GM23338 (cell line): ENCODE data around the gene MYO1E. TPM values are rescaled to one million over a fixed set of nuclear protein-coding genes. Genes with fewer than 3 reads are reported as not detected.

ENCODE experiments used
- ATAC-seq: fragments of 200-7000 bp; cut with Tn5 transposase; 3 replicates; pipeline ENCODE4 v1.9.1; 2020
- DNase-seq: peaks from one replicate; pipeline ENCODE4 v3.0.0-alpha.2; 2015; ENCODE audit warnings: low spot score
- H2AFZ ChIP-seq: fragments of 200-600 bp; sonication (generic); 2 replicates; pipeline ENCODE4 v1.8.0; 2016; ENCODE audit warnings: antibody characterized with exemption, mild to moderate bottlenecking, moderate library complexity
- H3F3A ChIP-seq: fragments of 200-600 bp; sonication (generic); replicated peaks from 2 replicates; pipeline ENCODE4 v1.8.0; 2017; ENCODE audit warnings: antibody characterized with exemption, mixed run types, low read depth
- H3K27ac ChIP-seq: fragments of 200-600 bp; sonication (generic); 2 replicates; pipeline ENCODE4 v1.6.1; 2016; ENCODE audit warnings: low read depth
- H3K27me3 ChIP-seq: fragments of 200-600 bp; sonication (generic); 2 replicates; pipeline ENCODE4 v1.8.0; 2016; ENCODE audit warnings: mild to moderate bottlenecking, mixed run types, moderate library complexity; ENCODE audit not compliant: insufficient read depth
- H3K36me3 ChIP-seq: fragments of 200-600 bp; sonication (generic); 2 replicates; pipeline ENCODE4 v1.8.0; 2016; ENCODE audit warnings: mild to moderate bottlenecking; ENCODE audit not compliant: insufficient read depth
- H3K4me1 ChIP-seq: fragments of 200-600 bp; sonication (generic); 2 replicates; pipeline ENCODE4 v1.8.0; 2016; ENCODE audit warnings: mild to moderate bottlenecking, moderate library complexity; ENCODE audit not compliant: insufficient read depth
- H3K4me2 ChIP-seq: fragments of 200-600 bp; sonication (generic); 2 replicates; pipeline ENCODE4 v1.7.1; 2017; ENCODE audit warnings: mixed run types
- H3K4me3 ChIP-seq: fragments of 200-600 bp; sonication (generic); 2 replicates; pipeline ENCODE4 v1.6.1; 2016; ENCODE audit warnings: mixed run types
- H3K79me2 ChIP-seq: fragments of 200-600 bp; sonication (generic); replicated peaks from 2 replicates; pipeline ENCODE4 v1.8.0; 2017; ENCODE audit warnings: mild to moderate bottlenecking; ENCODE audit not compliant: insufficient read depth
- H3K9me2 ChIP-seq: fragments of 200-600 bp; sonication (generic); 2 replicates; pipeline ENCODE4 v1.8.0; 2017; ENCODE audit not compliant: insufficient read depth
- H4K20me1 ChIP-seq: fragments of 200-600 bp; sonication (generic); replicated peaks from 2 replicates; pipeline ENCODE4 v1.8.0; 2017; ENCODE audit warnings: mild to moderate bottlenecking; ENCODE audit not compliant: insufficient read depth
- H3K27ac Mint-ChIP-seq: 2 replicates; pipeline ENCODE4 v1.8.0; 2020; ENCODE audit warnings: inconsistent platforms, mild to moderate bottlenecking, moderate library complexity, mixed read lengths
- H3K27me3 Mint-ChIP-seq: 3 replicates; pipeline ENCODE4 v1.8.0; 2022; ENCODE audit warnings: low read depth, mild to moderate bottlenecking, moderate library complexity, mixed read lengths, inconsistent platforms; ENCODE audit not compliant: insufficient read depth, poor library complexity
- H3K36me3 Mint-ChIP-seq: 3 replicates; pipeline ENCODE4 v1.8.0; 2021; ENCODE audit warnings: low read depth, mild to moderate bottlenecking, inconsistent platforms, moderate library complexity, mixed read lengths
- H3K4me1 Mint-ChIP-seq: 3 replicates; pipeline ENCODE4 v1.8.0; 2020; ENCODE audit warnings: mild to moderate bottlenecking, inconsistent platforms, mixed read lengths
- H3K4me3 Mint-ChIP-seq: 3 replicates; pipeline ENCODE4 v1.8.0; 2021; ENCODE audit warnings: moderate library complexity, mild to moderate bottlenecking, inconsistent platforms, mixed read lengths
- H3K9me3 Mint-ChIP-seq: 3 replicates; pipeline ENCODE4 v1.8.0; 2020; ENCODE audit warnings: moderate library complexity, mild to moderate bottlenecking, inconsistent platforms, mixed read lengths
- CREB1 ChIP-seq: fragments of 250-450 bp; sonication (Bioruptor Pico); IDR thresholded peaks from 2 replicates; pipeline ENCODE4 v1.5.0; 2020; ENCODE audit warnings: low read depth, mild to moderate bottlenecking, moderate library complexity
- CTCF ChIP-seq, 2 experiments: fragments of 200-600 bp in 1 of 2; sonication (generic) in 1 of 2; conservative IDR thresholded peaks; 2 replicates each; pipeline versions ENCODE4 v1.5.1 to v1.6.1; 2016 to 2017; ENCODE audit warnings: antibody characterized with exemption in 2 of 2, low read depth in 2 of 2, mild to moderate bottlenecking in 2 of 2, moderate library complexity in 1 of 2
- EZH2 ChIP-seq: fragments of 200-600 bp; sonication (generic); IDR thresholded peaks from one replicate; pipeline ENCODE4 v1.8.0; 2017; ENCODE audit warnings: antibody characterized with exemption, mild to moderate bottlenecking, low read depth; ENCODE audit not compliant: unreplicated experiment
- EZH2phosphoT487 ChIP-seq: fragments of 200-600 bp; sonication (generic); IDR thresholded peaks from one replicate; pipeline ENCODE4 v1.8.1; 2018; ENCODE audit warnings: antibody characterized with exemption; ENCODE audit not compliant: unreplicated experiment
- JUNB ChIP-seq: IDR thresholded peaks from one replicate; pipeline ENCODE4 v1.6.1; 2016; ENCODE audit warnings: antibody characterized with exemption; ENCODE audit not compliant: unreplicated experiment
- ZNF114 ChIP-seq: fragments of 250-450 bp; sonication (Bioruptor Pico); IDR thresholded peaks from 2 replicates; pipeline ENCODE4 v1.5.0; 2020; ENCODE audit warnings: mild to moderate bottlenecking, moderate library complexity
- ZNF331 ChIP-seq: fragments of 250-450 bp; sonication (Bioruptor Pico); IDR thresholded peaks from 2 replicates; pipeline ENCODE4 v1.5.0; 2020; ENCODE audit warnings: low read depth, mild to moderate bottlenecking, moderate library complexity
- ZNF462 ChIP-seq: fragments of 250-450 bp; sonication (Bioruptor Pico); IDR thresholded peaks from 2 replicates; pipeline ENCODE4 v1.5.0; 2020; ENCODE audit warnings: mild to moderate bottlenecking, moderate library complexity
- polyA plus RNA-seq: library from polyadenylated mRNA; unstranded; fragments of >200 nt; fragmentation: Nextera tagmentation; extraction: Ambion mirVana; gene quantifications from 2 replicates; pipeline ENCODE4 v1.2.1, GENCODE V29; 2016
- total RNA-seq: library from RNA; depleted of rRNA; stranded (reverse); fragments of >200 nt; shearing (Covaris generic); gene quantifications from 2 replicates; pipeline ENCODE4 v1.2.3, GENCODE V29; 2014

The MYO1E gene
- total and polyA plus RNA-seq, 2 experiments from 2014 or later: 68.3 to 131 TPM

- H3K4me3 ChIP-seq: no peak overlapping the region
- H3K4me1 ChIP-seq: peaks cover 22% of the 10 kb centered on the region; the same call in 1 of the 2 replicates
- H3K79me2 ChIP-seq: peaks cover 82% of the 10 kb centered on the region
- no peaks in the 10 kb centered on the region for H3K9me2 ChIP-seq
- H3K4me2 ChIP-seq: no peak overlapping the region
- TF ChIP-seq JUNB (no peak), ZNF114 (CRISPR knock-in tag) (no peak), ZNF331 (CRISPR knock-in tag) (no peak), ZNF462 (CRISPR knock-in tag) (no peak), EZH2 (no peak), CTCF (conservative IDR thresholded peaks at IDR 0.05; ENCODE audit: low read depth in 2 of 2) (no peak), CREB1 (no peak), EZH2phosphoT487 (no peak)
- no peaks in the 10 kb centered on the region for H3K27me3 ChIP-seq
- no peaks in the 10 kb centered on the region for H3F3A ChIP-seq
- Mint-ChIP-seq H3K9me3 (peaks cover 2% of the 10 kb centered on the region; the same call in 1 of the 3 replicates), H3K27me3 (peaks cover 4% of the 10 kb centered on the region), H3K36me3 (no peaks in the 10 kb centered on the region; the same call in 2 of the 3 replicates), H3K4me1 (peaks cover 31% of the 10 kb centered on the region; the same call in 2 of the 3 replicates), H3K4me3 (no peak overlapping the region), H3K27ac (no peak overlapping the region)
- no peaks in the 10 kb centered on the region for H3K36me3 ChIP-seq
- no peaks in the 10 kb centered on the region; the same call in none of the 2 replicates for H4K20me1 ChIP-seq
- DNase-seq: no peak
- no peak overlapping the region for H2AFZ ChIP-seq
- no peak overlapping the region for H3K27ac ChIP-seq
- no peak for ATAC-seq
Measured at GRCh38 chr15:59334076-59334415, 38.6 kb downstream of the MYO1E start.
